ENCODE data around the gene SORCS2.

Gene SORCS2

DNA sequence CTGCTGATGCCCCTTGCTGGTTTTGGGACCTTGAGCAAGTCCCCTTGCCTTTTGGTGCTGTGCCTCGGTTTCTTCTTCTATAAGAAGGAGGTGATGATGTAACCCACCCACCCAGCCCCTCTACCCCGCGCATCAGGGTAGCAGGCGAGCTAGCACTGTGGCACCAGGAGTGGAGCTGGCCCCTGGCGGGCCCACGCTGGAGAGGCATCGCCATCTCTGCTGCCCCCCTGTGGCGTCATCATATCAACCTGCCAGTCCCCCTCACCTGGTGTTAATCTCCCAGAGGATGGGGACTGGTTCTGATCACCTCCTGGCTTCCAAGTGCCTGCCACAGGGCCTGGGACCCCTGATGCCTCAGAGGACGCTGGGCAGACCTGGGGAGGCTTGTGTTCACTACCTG is 6.3 kb upstream of the SORCS2 start:
- no peak for DNase-seq (ENCODE audit: low spot score)

GRCh38 chr4:7186516-7187167 is 5.7 kb upstream of the SORCS2 start:
- DNase-seq (ENCODE audit: low spot score) = no peak

DNA sequence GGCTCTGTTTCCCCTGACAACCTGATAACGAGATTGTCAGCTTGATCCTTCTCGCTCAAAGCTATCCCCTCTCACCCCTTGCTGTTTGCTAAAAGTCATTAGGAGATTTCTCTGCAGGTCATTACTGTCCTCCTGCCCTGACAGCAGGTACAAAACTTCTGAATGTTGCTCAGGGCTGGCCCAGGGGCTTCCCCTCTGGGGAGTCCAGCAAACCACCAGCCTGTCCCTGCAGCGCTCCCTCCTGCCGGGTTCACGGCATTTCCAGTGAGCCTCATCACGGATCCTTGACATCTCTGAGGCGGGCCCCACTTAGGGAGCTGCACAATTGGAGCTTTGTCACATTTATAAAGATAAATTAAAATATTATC is 5.2 kb upstream of the SORCS2 start:
- no peak for DNase-seq (ENCODE audit: low spot score)

DNA sequence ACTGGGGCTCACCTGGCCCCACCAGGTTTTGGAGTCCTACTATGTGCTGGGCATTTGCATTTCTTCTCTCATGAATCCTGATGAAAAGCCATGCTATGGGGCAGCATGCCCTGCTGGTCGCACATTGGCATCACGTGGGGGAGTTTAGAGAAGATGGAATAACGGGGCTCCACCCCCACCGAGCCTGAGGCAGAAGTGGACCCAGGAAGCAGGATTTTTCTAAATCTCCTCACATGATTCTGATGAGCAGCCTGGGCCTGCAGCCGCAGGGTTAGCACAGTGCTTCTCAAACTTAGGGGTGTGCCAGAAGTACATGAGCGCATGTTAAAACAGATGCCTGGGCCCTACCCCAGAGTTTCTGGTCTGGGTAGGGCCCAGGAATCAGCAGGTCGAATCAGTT is 4.6 kb upstream of the SORCS2 start:
- no peak for DNase-seq (ENCODE audit: low spot score)

DNA sequence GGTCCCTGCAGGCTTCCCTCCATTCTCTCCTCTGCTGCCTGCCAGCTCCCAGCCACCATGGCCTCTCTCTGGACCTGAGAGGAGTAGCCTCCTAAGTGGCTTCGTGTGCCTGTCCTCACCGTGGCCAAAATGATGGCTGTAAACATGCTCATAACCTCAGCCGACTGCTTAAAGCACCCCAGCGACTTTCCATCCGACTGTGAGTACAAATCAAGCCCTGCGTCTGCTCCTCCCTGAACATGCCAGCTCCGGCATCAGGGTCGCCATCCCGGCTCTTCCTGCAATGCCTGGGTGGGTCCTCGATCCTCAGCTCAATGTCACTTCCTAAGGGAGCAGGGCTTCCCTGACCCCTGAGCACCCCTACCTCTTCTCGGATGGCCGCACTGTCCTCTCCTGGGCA is 3.3 kb upstream of the SORCS2 start:
- DNase-seq (ENCODE audit: low spot score) = no peak

DNA sequence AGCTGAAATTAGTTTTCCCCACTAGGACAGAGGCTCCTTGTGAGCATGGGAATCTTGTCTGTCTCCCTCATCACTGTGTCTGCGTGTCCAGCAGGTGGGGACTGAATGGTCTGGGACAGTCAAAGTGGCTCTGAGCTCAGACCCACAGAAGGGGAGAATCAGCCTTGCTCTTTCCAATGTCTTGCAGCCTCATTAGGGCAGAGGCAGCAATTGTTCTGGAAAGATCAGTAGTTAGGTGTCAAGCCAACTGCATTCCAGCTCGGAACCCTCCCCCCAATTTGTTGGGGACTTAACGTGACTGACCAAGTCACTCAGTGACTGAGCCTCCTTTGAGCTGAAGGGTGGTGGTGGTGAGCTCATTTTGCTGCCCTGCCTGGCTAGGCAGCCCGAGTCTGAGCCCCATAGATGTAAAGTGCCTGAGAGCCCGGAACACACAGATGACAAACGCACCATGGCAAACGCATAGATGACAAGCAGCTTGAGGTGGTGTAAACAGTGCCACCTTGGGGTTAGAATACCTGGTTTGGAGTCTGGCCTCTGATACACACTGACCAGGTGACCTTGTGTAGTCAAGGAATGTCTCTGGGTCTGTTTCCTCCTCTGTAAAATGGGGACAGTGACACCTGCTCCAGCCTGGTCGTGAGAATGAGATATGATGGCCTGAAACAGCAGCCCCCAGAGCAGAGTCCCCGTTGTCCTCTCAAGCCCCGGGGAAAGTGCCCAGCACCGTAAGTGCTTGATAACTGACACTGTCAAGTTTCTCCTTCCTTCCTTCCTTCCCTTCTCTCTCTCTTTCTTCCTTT is 2.7 kb upstream of the SORCS2 start:
- DNase-seq (ENCODE audit: low spot score) = no peak

GRCh38 chr4:7190278-7190594 is 2.1 kb upstream of the SORCS2 start:
- DNase-seq (ENCODE audit: low spot score) = no peak

DNA sequence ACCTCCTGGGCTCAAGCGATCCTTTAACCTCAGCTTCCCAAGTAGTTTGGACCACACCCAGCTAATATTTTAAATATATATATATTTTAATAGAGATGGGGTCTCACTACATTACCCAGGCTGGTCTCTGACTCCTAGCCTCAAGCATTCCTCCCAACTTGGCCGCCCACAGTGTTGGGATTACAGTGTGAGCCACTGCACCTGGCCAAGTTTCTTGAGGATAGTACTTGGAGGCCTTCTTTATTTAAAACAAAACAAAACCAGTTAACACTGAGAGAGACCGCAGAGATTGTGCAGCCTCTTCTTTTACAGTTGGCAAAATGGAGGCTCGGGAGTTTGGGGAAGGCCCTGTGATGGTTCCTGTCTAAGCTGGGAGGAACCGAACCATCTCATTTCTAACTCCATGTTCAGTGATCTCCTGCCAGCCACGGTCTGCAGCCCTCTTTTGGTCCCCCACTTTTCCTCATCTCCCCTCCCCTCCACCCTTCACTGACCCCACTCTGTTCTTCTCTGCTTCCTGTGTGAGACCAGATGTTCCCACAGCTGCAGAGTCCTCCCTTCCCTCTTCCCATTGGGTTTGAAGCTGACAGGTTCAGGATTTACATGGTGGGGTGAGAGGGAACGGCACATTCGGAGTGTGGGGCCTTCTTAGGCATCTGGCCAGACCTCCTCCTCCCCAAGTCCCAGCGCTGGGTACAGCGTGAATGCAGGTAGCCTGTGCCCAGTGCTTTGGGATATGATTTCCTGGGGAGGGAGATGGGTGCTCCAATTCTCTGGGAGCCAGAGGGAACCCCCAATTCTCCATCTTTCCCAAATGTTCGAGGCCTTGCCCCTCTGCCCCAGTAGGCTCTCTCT is 1.4 kb upstream of the SORCS2 start:
- no peak for DNase-seq (ENCODE audit: low spot score)

- DNase-seq (ENCODE audit: low spot score) = no peak
These were observed 639 bp upstream of the SORCS2 start for GRCh38 chr4:7191546-7192251.

- no peak for DNase-seq (ENCODE audit: low spot score)
These were observed 956 bp downstream of the SORCS2 start for GRCh38 chr4:7193030-7193958.

DNA sequence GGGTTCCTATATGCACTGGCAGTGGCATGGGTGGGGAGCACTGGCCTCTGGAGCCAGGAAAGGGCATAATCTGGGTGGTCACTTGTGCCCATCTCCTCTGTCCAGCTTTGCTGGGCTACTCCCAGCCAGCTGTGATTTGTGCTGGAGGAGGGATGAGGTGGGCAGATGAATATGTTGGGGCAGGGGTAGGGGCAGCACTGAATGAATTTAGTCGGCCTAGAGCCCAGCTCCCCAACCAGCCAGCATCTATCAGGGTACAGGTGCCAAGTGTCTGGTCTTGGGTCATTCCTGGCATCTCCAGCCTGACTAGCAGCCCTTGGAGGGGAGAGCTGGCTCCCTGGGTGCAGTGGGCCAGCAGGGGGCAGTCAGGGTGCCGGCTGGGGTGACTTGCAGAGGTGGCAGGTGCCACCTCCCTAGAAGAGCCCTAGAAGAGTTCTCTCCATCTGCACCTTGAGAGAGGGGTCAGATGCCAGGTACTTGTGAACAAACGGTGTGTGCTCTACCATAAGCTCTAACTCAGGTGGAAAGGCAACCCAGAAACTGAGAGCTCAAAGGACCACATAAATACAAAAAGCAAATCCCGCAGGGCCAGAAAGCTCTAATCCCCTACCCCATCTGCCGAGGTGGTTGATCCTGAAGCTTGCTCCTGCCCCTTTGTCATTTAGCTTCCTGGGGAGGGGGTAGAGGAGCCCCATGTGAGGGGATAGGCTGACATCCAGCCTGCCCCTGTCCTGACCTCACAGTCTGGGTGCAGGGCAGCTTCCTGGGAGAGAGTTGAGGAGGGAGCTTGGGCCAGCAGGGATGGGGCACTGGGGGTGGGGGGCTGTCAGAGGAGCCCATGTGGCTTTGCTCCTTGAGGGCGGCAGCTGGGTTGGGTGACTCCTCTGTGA is 2.2 kb downstream of the SORCS2 start:
- DNase-seq (ENCODE audit: low spot score) = no peak

- no peak for DNase-seq (ENCODE audit: low spot score)
These were observed 2.8 kb downstream of the SORCS2 start for GRCh38 chr4:7195141-7195515.

- DNase-seq (ENCODE audit: low spot score) = no peak
These were observed 3.4 kb downstream of the SORCS2 start for GRCh38 chr4:7195546-7196287.

DNA sequence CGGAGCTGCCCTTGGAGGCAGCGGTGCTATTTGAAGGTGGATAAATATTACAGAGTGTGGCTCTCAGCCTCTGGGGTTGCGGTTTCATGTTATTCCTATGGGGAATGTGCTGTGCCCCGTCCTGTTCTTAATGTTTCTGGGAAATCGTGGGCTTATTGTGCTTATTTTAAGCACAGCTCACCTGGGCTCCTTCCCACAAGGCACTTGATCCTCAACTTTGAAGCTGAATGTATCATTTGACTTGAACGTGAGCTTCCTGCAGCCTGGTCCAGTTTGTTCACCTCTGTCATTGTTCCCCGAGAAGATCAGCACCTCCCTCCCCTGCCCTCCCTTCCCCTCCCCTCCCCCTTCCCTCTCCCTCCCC is 3.9 kb downstream of the SORCS2 start:
- DNase-seq (ENCODE audit: low spot score) = no peak

DNA sequence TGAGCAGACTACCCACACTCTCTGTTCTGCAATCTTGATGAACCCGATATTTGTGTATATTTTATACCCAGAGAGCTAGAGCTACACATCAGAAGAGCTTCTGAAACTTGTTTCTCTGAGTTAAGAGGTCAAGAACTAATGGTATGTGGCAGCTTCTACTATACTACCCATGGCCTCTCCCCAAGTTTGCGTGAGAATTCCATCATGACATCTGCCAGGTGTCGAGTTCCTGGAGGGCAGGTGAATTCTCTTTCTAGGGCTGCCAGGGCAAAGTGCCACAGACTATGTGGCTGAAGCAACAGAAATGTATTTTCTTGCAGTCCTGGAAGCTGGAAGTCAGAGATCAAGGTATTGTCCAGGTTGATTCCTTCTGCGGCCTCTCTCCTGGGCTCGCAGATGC is 4.4 kb downstream of the SORCS2 start:
- DNase-seq (ENCODE audit: low spot score) = no peak

DNA sequence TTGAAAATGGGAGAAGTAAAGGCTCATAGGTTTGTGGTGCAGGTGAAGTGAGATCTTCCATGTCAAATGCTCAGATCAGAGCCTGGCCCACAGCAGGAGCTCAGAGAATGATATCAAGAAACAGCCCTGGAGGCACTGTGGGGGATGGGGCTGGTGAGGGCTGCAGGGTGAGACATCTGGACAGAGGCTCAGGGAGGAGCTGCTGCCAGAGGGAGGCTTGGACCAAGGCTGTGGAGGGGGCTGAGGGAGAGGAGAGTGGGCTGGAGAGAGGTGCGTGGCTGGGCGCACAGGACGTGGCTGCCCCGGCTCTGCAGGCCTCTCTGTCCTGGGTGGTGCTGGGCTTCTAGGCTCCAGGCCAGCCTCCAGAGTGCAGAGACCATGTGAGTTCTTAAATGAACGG is 5.6 kb downstream of the SORCS2 start:
- DNase-seq (ENCODE audit: low spot score) = no peak

- no peak for DNase-seq (ENCODE audit: low spot score)
These were observed 6.2 kb downstream of the SORCS2 start for GRCh38 chr4:7198440-7199128.

DNA sequence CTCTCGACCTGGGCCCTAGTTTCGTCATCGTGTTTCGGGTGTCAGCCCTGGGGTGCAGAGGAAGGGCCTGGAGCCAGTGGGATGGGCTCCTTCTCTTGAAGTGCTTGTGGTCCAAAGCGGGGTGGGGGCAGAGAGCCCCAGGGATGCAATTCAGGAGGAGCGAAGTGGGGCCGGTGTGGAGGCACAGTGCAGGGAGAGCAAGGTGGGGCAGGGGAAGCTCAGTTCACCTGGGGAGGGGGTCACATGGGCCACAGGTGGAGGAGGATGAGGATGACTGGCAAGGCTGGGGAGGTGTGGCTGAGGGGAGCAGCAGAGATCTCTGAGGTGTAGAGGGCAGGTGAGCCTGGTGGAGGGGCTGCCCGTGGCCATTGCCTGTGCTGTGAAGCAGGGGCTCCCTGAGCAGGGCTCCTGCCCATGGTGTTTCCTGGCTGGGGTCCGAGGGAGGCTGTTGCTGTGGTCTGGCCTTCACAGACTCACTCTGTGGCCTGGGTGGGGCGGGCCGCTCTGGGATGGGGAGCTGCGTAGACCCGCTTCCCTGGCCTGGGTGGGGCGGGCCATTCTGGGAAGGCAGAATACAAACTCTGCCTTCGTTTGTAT is 6.9 kb downstream of the SORCS2 start:
- no peak for DNase-seq (ENCODE audit: low spot score)

Data from CD4-positive, alpha-beta T cell treated with Interleukin-2 at 100 ng/mL for 4 hours (primary cell).